ENCODE data around the gene ZNF536.

DNA sequence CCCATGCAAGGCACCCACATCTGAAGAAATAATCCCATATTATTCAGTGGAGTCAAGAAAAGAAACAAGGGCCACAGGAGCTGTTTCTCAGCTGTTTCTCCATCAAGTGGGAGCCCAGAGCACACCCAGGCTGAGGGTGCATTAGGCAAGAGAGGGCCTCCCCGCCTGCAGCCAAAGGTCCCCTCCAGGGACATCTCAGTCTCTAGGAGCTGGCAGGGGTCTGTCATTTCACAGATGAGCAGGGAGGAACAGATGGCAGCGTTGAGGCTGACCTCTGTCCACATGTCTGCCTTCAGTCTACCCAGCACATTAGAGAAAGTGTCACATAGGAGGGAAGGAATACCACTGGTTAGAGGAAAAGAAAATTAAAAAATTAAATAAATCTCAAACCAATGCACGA is 157.7 kb downstream of the ZNF536 start:
- TF ChIP-seq, protein P1, sequence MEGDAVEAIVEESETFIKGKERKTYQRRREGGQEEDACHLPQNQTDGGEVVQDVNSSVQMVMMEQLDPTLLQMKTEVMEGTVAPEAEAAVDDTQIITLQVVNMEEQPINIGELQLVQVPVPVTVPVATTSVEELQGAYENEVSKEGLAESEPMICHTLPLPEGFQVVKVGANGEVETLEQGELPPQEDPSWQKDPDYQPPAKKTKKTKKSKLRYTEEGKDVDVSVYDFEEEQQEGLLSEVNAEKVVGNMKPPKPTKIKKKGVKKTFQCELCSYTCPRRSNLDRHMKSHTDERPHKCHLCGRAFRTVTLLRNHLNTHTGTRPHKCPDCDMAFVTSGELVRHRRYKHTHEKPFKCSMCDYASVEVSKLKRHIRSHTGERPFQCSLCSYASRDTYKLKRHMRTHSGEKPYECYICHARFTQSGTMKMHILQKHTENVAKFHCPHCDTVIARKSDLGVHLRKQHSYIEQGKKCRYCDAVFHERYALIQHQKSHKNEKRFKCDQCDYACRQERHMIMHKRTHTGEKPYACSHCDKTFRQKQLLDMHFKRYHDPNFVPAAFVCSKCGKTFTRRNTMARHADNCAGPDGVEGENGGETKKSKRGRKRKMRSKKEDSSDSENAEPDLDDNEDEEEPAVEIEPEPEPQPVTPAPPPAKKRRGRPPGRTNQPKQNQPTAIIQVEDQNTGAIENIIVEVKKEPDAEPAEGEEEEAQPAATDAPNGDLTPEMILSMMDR (IDR thresholded peaks at IDR 0.05; ENCODE audit: low read depth, low read length) = no peak
- no peak for TF ChIP-seq POLR2A (IDR thresholded peaks at IDR 0.05; ENCODE audit: extremely low read depth, insufficient read length)
- TF ChIP-seq, protein P2, sequence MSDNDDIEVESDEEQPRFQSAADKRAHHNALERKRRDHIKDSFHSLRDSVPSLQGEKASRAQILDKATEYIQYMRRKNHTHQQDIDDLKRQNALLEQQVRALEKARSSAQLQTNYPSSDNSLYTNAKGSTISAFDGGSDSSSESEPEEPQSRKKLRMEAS (IDR thresholded peaks at IDR 0.05; ENCODE audit: low read depth, low read length) = no peak
- no peak for TF ChIP-seq MYC (IDR thresholded peaks at IDR 0.05; ENCODE audit: low read depth, low read length)
